Vagina (tissue), 2 donors: Measurements from ENCODE around the gene B3GAT2.

ENCODE experiments used
- CTCF ChIP-seq, 3 experiments: fragments of 450-650 bp in 2 of 3; fragments of 200-600 bp in 1 of 3; sonication (generic) in 1 of 3; IDR thresholded peaks; one replicate each; pipeline ENCODE4 v1.5.1; 2017 to 2019; ENCODE audit warnings: antibody characterized with exemption in 3 of 3, mild to moderate bottlenecking in 2 of 3, moderate library complexity in 2 of 3
- POLR2AphosphoS5 ChIP-seq, 2 donors: sonication (generic); formaldehyde crosslinking; IDR thresholded peaks; one replicate each; pipeline ENCODE4 v1.9.0; 2017; ENCODE audit warnings: antibody characterized with exemption in 2 of 2, mild to moderate bottlenecking in 2 of 2, low read depth in 1 of 2; ENCODE audit not compliant: insufficient read depth in 1 of 2

- TF ChIP-seq CTCF (IDR thresholded peaks at IDR 0.05) (no peak), POLR2AphosphoS5 (IDR thresholded peaks at IDR 0.05; ENCODE audit: insufficient read depth in 1 of 2, low read depth in 1 of 2) (no peak)
Observed at GRCh38 chr6:70838907-70839285, 118.0 kb downstream of the B3GAT2 start.
